Heart right ventricle (tissue), 16 donors: ENCODE measurements around the gene IQCB1. TPM values are rescaled to one million over a fixed set of nuclear protein-coding genes. Genes with fewer than 3 reads are reported as not detected.
A peak's percentile ranks its signal among the peaks of the same experiment; 100 is the strongest.
"Not testable (repeated sequence)": the region's sequence is repeated elsewhere in the genome, so short reads cannot be mapped to it uniquely, and the experiment has no call there.

Experiments used
- ATAC-seq, 8 donors: fragments of 200-7000 bp; cut with Tn5 transposase; one replicate each; pipeline ENCODE4 v1.9.1; 2020; ENCODE audit warnings: mild to moderate bottlenecking in 8 of 8, moderate library complexity in 8 of 8, moderate number of reproducible peaks in 1 of 8
- DNase-seq, 2 donors: peaks; one replicate each; pipeline ENCODE4 v3.0.0-alpha.2; 2020
- H3K27ac ChIP-seq, 10 donors: fragments of 200-600 bp; sonication (generic) in 2 of 10; one replicate each; pipeline versions ENCODE4 v1.5.0 to v1.8.0; 2020 to 2022; ENCODE audit warnings: mild to moderate bottlenecking in 3 of 10
- H3K27me3 ChIP-seq, 7 donors: fragments of 200-600 bp; one replicate each; pipeline ENCODE4 v1.8.0; 2021 to 2022; ENCODE audit warnings: mild to moderate bottlenecking in 2 of 7
- H3K36me3 ChIP-seq, 9 donors: fragments of 200-600 bp; sonication (generic) in 1 of 9; one replicate each; pipeline versions ENCODE4 v1.5.0 to v1.8.0; 2020 to 2022; ENCODE audit warnings: mild to moderate bottlenecking in 2 of 9
- H3K4me1 ChIP-seq, 9 donors: fragments of 200-600 bp; sonication (generic) in 1 of 9; one replicate each; pipeline versions ENCODE4 v1.5.0 to v1.8.0; 2020 to 2022; ENCODE audit warnings: mild to moderate bottlenecking in 4 of 9
- H3K4me3 ChIP-seq, 10 donors: fragments of 200-600 bp; sonication (generic) in 2 of 10; one replicate each; pipeline versions ENCODE4 v1.5.0 to v1.8.0; 2020 to 2022; ENCODE audit warnings: mild to moderate bottlenecking in 7 of 10, moderate library complexity in 2 of 10
- H3K9me3 ChIP-seq, 11 donors: fragments of 200-600 bp in 10 of 11; sonication (generic) in 2 of 11; one replicate each; pipeline versions ENCODE4 v1.5.0 to v1.8.0; 2013 to 2022; ENCODE audit warnings: mild to moderate bottlenecking in 2 of 11, control low read depth in 1 of 11, moderate library complexity in 1 of 11
- WGBS, 2 donors: extraction: QIAGEN DNeasy Blood & Tissue Kit; methylation state at CpG; one replicate each; pipeline ENCODE4 v1.1.7; 2013; ENCODE audit warnings: inconsistent platforms in 1 of 2; 5-methylcytosine and 5-hydroxymethylcytosine counted together
- intact Hi-C, 10 donors: fragments of 100-400 bp; cut with DNase I; formaldehyde crosslinking; loops; one replicate each; pipeline versions ENCODE4 v1.11.1 to v1.14.2; 2022
- polyA plus RNA-seq, 2 donors: library from polyadenylated mRNA; stranded (reverse); fragments of 200-250 nt; gene quantifications; one replicate each; pipeline ENCODE4 v1.2.3, GENCODE V29; 2013
- total RNA-seq, 10 donors: library from RNA; stranded (reverse); fragmentation: NEBNext Ultra II Directional in 3 of 10; extraction: Animal tissue kit (Norgen Biotek cat#: 25700) in 3 of 10; gene quantifications; one replicate each; pipeline versions ENCODE4 v1.2.1 to v1.2.4, GENCODE V29; 2021 to 2023
- TF ChIP-seq, protein P1 (sequence below), 9 donors: fragments of 200-600 bp; sonication (generic) in 2 of 9; IDR thresholded peaks; one replicate each; pipeline versions ENCODE4 v1.5.0 to v1.8.0; 2021 to 2022; ENCODE audit warnings: antibody characterized with exemption in 9 of 9, mild to moderate bottlenecking in 5 of 9, moderate library complexity in 1 of 9
- donor health status: Arrhythmogenic right ventricular cardiomyopathy.
- donor health status: ischemic (EF 13 %, LVEDD 7.1; RV severe dilation, severe dysfunction).
- donor health status: healthy with polysubstance abuse.
- donor health status: DM: no; HTN: yes; CAD: no.
- donor health status: DM: no; HTN: no; CAD: no.
- donor health status: ischemic (EF 25% LVEDD 6.9; RV normal size, moderate dysfunction).
- donor health status: ischemic (EF 25% LVEDD 5.7; RV mildly dilated, moderate dysfunction).
- donor health status: healthy.
- donor health status: DM: yes; HTN: yes; CAD: no.
- donor health status: Ischemic cardiomyopathy.
- donor health status: ischemic (EF 35%, LVEDD 5.7; RV mildly dilated, moderate dysfunction).
- donor health status: nonischemic (EF 11% LVEDD 7.7; RV severe dilation, severe dysfunction).
- donor health status: DM: yes; HTN: yes; CAD: no.
- donor health status: PGD.
- donor health status: ischemic (EF 29% LVEDD 5.4; RV normal size, mild dysfunction).
- donor health status: nonischemic (EF 23%, LVEDD 6.1; RV moderate dilation, normal function).

Gene IQCB1
- total and polyA plus RNA-seq, 12 donors, result 4.9 to 9.9 (median 7.1) TPM

DNA sequence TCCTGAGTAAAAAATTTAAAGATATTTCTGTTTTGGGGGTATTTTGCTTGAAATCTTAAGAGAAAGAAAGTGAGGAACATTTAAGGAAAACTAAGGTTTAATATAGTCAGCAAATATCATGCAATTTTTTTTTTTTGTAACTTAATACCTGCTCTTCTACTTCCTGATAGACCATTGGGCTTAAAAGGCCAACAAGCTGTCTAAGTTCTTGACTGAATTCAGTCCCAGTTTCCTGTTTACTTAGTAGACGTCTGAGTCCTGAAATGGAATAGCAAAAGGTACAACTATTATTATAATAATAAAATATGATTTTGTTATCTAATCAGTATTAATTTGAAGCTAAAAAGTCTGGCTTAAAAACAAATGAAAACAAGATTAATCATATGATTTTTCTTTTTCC, 37.9 kb downstream of the IQCB1 start:
- intact Hi-C loops, result no loop called here
- ATAC-seq, result no peak
- TF ChIP-seq, protein P1, sequence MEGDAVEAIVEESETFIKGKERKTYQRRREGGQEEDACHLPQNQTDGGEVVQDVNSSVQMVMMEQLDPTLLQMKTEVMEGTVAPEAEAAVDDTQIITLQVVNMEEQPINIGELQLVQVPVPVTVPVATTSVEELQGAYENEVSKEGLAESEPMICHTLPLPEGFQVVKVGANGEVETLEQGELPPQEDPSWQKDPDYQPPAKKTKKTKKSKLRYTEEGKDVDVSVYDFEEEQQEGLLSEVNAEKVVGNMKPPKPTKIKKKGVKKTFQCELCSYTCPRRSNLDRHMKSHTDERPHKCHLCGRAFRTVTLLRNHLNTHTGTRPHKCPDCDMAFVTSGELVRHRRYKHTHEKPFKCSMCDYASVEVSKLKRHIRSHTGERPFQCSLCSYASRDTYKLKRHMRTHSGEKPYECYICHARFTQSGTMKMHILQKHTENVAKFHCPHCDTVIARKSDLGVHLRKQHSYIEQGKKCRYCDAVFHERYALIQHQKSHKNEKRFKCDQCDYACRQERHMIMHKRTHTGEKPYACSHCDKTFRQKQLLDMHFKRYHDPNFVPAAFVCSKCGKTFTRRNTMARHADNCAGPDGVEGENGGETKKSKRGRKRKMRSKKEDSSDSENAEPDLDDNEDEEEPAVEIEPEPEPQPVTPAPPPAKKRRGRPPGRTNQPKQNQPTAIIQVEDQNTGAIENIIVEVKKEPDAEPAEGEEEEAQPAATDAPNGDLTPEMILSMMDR (IDR thresholded peaks at IDR 0.05), result no peak
- Histone ChIP-seq H3K4me3 (no peak overlapping the region), H3K9me3 (no peaks in the 10 kb centered on the region), H3K4me1 (peaks cover 0 to 7% (median 0%) of the 10 kb centered on the region in 9 donors), H3K36me3 (peaks cover 0 to 61% (median 9%) of the 10 kb centered on the region in 9 donors), H3K27ac (no peak overlapping the region), H3K27me3 (no peaks in the 10 kb centered on the region)
- no peak for DNase-seq
- 47 to 52% methylated on average over 1 of the region's 1 CpG for WGBS, 2 donors

DNA sequence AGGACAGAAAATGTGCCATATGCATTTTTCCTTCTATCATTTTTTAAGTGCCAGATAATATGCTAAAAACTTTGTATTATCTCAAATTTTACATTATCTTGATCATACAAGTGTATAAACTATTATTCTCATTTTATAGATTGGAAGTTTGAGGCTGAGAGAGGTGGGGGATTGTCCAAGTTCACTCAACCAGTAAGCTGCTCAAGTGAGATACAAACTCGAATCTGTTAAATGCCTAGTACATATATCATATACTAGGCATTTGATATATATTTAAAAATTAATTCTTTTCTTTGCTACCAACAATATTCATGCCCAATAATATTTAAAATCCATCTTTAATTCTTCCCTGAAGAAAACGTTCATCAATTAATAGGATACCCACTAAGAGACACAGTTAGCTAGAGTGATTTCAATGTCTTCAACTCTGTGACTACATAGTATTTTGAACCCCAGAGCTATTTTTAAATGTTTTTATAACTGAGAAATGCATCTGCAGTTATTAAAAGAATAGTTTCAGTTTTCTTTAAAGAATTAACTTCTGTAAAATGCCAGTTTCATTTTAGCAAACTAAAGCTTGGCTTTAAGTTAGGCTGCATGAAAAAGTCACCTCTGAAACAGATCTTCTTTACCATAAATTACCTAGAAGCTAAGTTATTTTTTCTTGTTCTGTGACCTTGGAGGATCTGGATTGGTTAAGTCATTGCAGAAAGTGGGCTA, 40.4 kb downstream of the IQCB1 start:
- TF ChIP-seq, protein P1 (IDR thresholded peaks at IDR 0.05), result no peak
- intact Hi-C loops, result no loop called here
- peaks cover 0 to 80% (median 9%) of the 10 kb centered on the region in 9 donors for H3K36me3 ChIP-seq
- ATAC-seq (no peak), DNase-seq (no peak)
- WGBS, 2 donors, result 93 to 95% methylated on average over 2 of the region's 2 CpGs
- no peak overlapping the region for H3K27ac ChIP-seq
- no peaks in the 10 kb centered on the region for H3K9me3 ChIP-seq
- no peaks in the 10 kb centered on the region for H3K27me3 ChIP-seq
- peaks cover 0 to 7% (median 0%) of the 10 kb centered on the region in 9 donors for H3K4me1 ChIP-seq
- H3K4me3 ChIP-seq, result no peak overlapping the region

DNA sequence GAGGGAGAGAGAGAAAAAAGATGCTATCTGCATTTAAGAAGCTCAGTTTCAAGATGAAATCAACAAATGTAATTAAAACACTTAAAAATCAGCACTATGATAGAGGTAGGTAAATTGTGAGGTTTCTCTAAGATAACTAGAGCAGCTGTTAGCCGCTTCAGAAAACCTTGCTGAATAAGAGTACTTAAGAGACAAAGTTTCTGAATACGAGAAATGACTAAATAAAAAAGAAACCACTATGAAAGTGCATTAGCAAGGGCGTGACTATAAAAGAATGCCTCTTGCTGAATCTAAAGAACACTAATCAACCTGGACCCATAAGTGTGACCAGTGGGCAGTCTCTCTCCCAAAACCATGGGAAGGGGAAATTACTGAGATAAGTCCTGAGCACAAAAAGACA, 41.8 kb downstream of the IQCB1 start:
- Histone ChIP-seq H3K9me3 (no peaks in the 10 kb centered on the region), H3K4me3 (no peak overlapping the region), H3K27ac (no peak overlapping the region), H3K36me3 (peaks cover 0 to 80% (median 11%) of the 10 kb centered on the region in 9 donors), H3K4me1 (peaks cover 0 to 7% (median 0%) of the 10 kb centered on the region in 9 donors), H3K27me3 (no peaks in the 10 kb centered on the region)
- TF ChIP-seq, protein P1 (IDR thresholded peaks at IDR 0.05), result no peak
- 94 to 97% methylated on average over 3 of the region's 3 CpGs for WGBS, 2 donors
- intact Hi-C loops, result no loop called here
- ATAC-seq, result no peak
- DNase-seq, result no peak

DNA sequence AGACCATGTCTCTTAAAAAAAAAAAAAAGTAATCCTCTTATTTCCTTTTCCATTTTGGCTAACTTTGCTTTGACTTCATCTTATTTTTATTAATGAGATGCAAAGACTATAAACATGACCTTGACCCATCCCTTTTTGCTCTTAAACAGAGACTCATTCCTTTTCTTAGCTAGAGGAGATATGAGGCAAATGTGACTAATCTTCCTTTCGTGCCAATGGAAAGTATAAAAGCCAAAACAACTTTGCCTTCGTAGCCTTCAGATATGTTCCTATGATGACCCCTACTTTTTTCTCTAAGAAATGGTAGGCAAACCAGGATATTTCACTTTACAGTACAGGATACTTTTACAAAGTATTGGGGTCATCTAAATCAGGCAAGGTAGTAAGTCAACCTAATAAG, 48.4 kb downstream of the IQCB1 start:
- peak overlapping the region in 1 of 10 donors; percentile 30 for H3K27ac ChIP-seq
- ATAC-seq (peak in 2 of 8 donors; percentile 28 to 53), DNase-seq (no peak)
- no peaks in the 10 kb centered on the region for H3K27me3 ChIP-seq
- TF ChIP-seq, protein P1 (IDR thresholded peaks at IDR 0.05), result no peak
- no peak overlapping the region for H3K4me3 ChIP-seq
- WGBS, 2 donors, result 35 to 38% methylated on average over 2 of the region's 2 CpGs
- H3K4me1 ChIP-seq, result peaks cover 0 to 5% (median 0%) of the 10 kb centered on the region in 9 donors
- intact Hi-C loops, result no loop called here
- no peaks in the 10 kb centered on the region for H3K9me3 ChIP-seq
- H3K36me3 ChIP-seq, result peaks cover 0 to 97% (median 15%) of the 10 kb centered on the region in 9 donors

DNA sequence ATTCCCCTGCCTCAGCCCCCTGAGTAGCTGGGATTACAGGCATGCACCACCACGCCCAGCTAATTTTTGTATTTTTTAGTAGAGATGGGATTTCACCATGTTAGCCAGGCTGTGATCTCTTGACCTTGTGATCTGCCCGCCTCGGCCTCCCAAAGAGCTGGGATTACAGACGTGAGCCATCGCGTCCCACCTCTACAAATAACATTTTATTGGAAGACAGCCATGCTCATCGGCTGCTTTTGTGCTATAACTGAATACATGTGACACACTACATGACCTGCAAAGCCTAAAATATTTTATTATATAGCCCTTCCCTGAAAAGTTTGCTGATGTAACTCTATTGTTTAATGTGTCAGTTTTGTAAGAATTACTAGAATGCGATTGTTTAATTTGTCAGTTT, 52.1 kb downstream of the IQCB1 start:
- H3K27me3 ChIP-seq, H3K27ac ChIP-seq, intact Hi-C loops, H3K4me3 ChIP-seq, H3K9me3 ChIP-seq, H3K4me1 ChIP-seq: not testable (repeated sequence)
- peak in 1 of 2 donors; percentile 14 for DNase-seq
- peak in 4 of 8 donors; percentile 55 to 64 (median 58) for ATAC-seq
- H3K36me3 ChIP-seq, result peaks cover 0 to 98% (median 16%) of the 10 kb centered on the region in 9 donors
- whole genome bisulfite sequencing, 2 donors, result 57 to 69% methylated on average over 8 of the region's 8 CpGs
